Trophoblast cell (in vitro differentiated cells and primary cell): ENCODE results near the gene DNAJC4.

Source experiments
- DNase-seq, 2 donors: peaks; one replicate each; pipeline ENCODE4 v3.0.0-alpha.2; 2016
- H2AFZ ChIP-seq: 2 replicates; pipeline ENCODE4 v1.6.1; 2013; ENCODE audit warnings: low read length, moderate library complexity, mild to moderate bottlenecking; ENCODE audit not compliant: insufficient read depth, poor library complexity
- H2AK5ac ChIP-seq: 2 replicates; pipeline ENCODE4 v1.6.1; 2013; ENCODE audit warnings: mild to moderate bottlenecking, low read length
- H2BK120ac ChIP-seq: 2 replicates; pipeline ENCODE4 v1.6.1; 2013; ENCODE audit warnings: low read length, mild to moderate bottlenecking, moderate library complexity; ENCODE audit not compliant: insufficient read depth, poor library complexity
- H2BK12ac ChIP-seq: 2 replicates; pipeline ENCODE4 v1.6.1; 2013; ENCODE audit warnings: mild to moderate bottlenecking, low read length, moderate library complexity
- H2BK5ac ChIP-seq: 2 replicates; pipeline ENCODE4 v1.6.1; 2013; ENCODE audit warnings: low read length, low read depth, moderate library complexity, mild to moderate bottlenecking; ENCODE audit not compliant: poor library complexity
- H3K14ac ChIP-seq: 2 replicates; pipeline ENCODE4 v1.6.1; 2013; ENCODE audit warnings: mild to moderate bottlenecking, low read length
- H3K18ac ChIP-seq: 2 replicates; pipeline ENCODE4 v1.6.1; 2013; ENCODE audit warnings: mild to moderate bottlenecking, low read length
- H3K23ac ChIP-seq: 2 replicates; pipeline ENCODE4 v1.6.1; 2013; ENCODE audit warnings: low read length
- H3K27ac ChIP-seq: 2 replicates; pipeline ENCODE4 v1.5.1; 2013; ENCODE audit warnings: low read depth, mild to moderate bottlenecking, inconsistent platforms, low read length, moderate library complexity
- H3K27me3 ChIP-seq: 2 replicates; pipeline ENCODE4 v1.6.1; 2013; ENCODE audit warnings: inconsistent platforms, mild to moderate bottlenecking, low read length, moderate library complexity; ENCODE audit not compliant: insufficient read depth
- H3K36me3 ChIP-seq, 2 experiments: 1 replicate in 1 of 2; 2 replicates in 1 of 2; pipeline ENCODE4 v1.6.1; 2013; ENCODE audit warnings: low read length in 2 of 2, mild to moderate bottlenecking in 2 of 2, moderate library complexity in 1 of 2; ENCODE audit not compliant: insufficient read depth in 2 of 2, control insufficient read depth in 1 of 2
- H3K4ac ChIP-seq: 2 replicates; pipeline ENCODE4 v1.6.1; 2013; ENCODE audit warnings: low read depth, mild to moderate bottlenecking, low read length, moderate library complexity
- H3K4me1 ChIP-seq, 2 experiments: 1 replicate in 1 of 2; 2 replicates in 1 of 2; pipeline ENCODE4 v1.6.1; 2013; ENCODE audit warnings: low read length in 2 of 2, mild to moderate bottlenecking in 2 of 2, moderate library complexity in 1 of 2; ENCODE audit not compliant: insufficient read depth in 2 of 2, control insufficient read depth in 1 of 2
- H3K4me2 ChIP-seq: 2 replicates; pipeline ENCODE4 v1.6.1; 2013; ENCODE audit warnings: inconsistent platforms, mild to moderate bottlenecking, low read length, moderate library complexity
- H3K4me3 ChIP-seq: 2 replicates; pipeline ENCODE4 v1.5.1; 2013; ENCODE audit warnings: mild to moderate bottlenecking, low read depth, low read length, inconsistent platforms
- H3K79me1 ChIP-seq: one replicate; pipeline ENCODE4 v1.6.1; 2013; ENCODE audit warnings: low read length
- H3K79me2 ChIP-seq: 2 replicates; pipeline ENCODE4 v1.6.1; 2013; ENCODE audit warnings: low read length, mild to moderate bottlenecking; ENCODE audit not compliant: control insufficient read depth, insufficient read depth, poor library complexity
- H3K9ac ChIP-seq: 2 replicates; pipeline ENCODE4 v1.6.1; 2013; ENCODE audit warnings: mild to moderate bottlenecking, low read length
- H3K9me3 ChIP-seq: 2 replicates; pipeline ENCODE4 v1.6.1; 2013; ENCODE audit warnings: low read depth, mild to moderate bottlenecking, control low read depth, inconsistent platforms, low read length; ENCODE audit not compliant: insufficient read depth
- H4K12ac ChIP-seq: 2 replicates; pipeline ENCODE4 v1.6.1; 2013; ENCODE audit warnings: low read depth, mild to moderate bottlenecking, low read length, moderate library complexity
- H4K8ac ChIP-seq: 2 replicates; pipeline ENCODE4 v1.6.1; 2013; ENCODE audit warnings: low read depth, mild to moderate bottlenecking, low read length, moderate library complexity
- H4K91ac ChIP-seq: one replicate; pipeline ENCODE4 v1.6.1; 2013; ENCODE audit warnings: low read depth, mild to moderate bottlenecking, low read length, moderate library complexity
- WGBS: extraction: QIAGEN DNeasy Blood & Tissue Kit; methylation state at CpG from one replicate; pipeline ENCODE4 v1.1.7; 2013; ENCODE audit warnings: missing lambda C conversion rate; ENCODE audit not compliant: insufficient read length, insufficient coverage; ENCODE audit errors: extremely low coverage; 5-methylcytosine and 5-hydroxymethylcytosine counted together

DNAJC4 gene

DNA sequence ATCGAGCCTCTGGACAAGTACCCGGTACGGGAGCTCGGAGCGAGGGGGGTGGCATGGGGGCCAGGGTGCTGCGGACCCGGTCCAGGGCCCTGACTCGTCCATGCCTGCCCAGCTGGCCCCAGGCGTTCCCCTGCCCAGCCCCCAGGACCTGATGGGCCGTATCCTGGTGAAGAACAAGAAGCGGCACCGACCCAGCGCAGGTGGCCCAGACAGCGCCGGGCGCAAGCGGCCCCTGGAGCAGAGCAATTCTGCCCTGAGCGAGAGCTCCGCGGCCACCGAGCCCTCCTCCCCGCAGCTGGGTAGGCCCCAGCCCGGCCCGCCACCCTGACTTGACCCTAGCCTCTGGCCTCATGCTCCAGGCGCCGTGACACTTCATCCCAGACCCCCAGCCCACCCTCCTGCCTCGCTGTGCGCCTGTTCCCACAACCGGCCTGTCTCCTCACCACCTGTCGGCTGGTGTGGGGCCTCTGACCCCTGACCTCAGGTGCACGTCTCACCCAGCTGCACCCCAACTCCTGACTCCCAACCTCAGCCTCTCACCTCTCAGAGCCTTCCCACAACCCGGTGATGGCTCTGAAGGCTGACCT is 28.7 kb downstream of the DNAJC4 start:
- Histone ChIP-seq H3K23ac (no peak overlapping the region), H2AFZ (no peak overlapping the region), H3K4ac (no peak overlapping the region), H2BK5ac (no peak overlapping the region), H3K9me3 (peaks cover 4% of the 10 kb centered on the region), H2BK12ac (no peak overlapping the region), H3K4me2 (no peak overlapping the region), H4K91ac (no peak overlapping the region), H3K4me3 (no peak overlapping the region), H3K79me2 (no peaks in the 10 kb centered on the region), H2AK5ac (no peak overlapping the region), H3K9ac (no peak overlapping the region), H3K14ac (no peak overlapping the region), H3K79me1 (peaks cover 13% of the 10 kb centered on the region), H3K36me3 (peaks cover 80 to 81% of the 10 kb centered on the region in 2 experiments), H4K8ac (no peak overlapping the region), H2BK120ac (no peak overlapping the region), H3K27me3 (no peaks in the 10 kb centered on the region), H3K4me1 (peaks cover 17 to 20% of the 10 kb centered on the region in 2 experiments), H3K18ac (no peak overlapping the region), H4K12ac (no peak overlapping the region), H3K27ac (no peak overlapping the region)
- DNase-seq = no peak
- WGBS = no CpG with 5 or more reads among the region's 32 CpGs

- no peak overlapping the region for H4K8ac ChIP-seq
- no peak overlapping the region for H2AK5ac ChIP-seq
- no peak overlapping the region for H3K4ac ChIP-seq
- H2BK5ac ChIP-seq = no peak overlapping the region
- no peak overlapping the region for H3K14ac ChIP-seq
- no peak overlapping the region for H2AFZ ChIP-seq
- no peak overlapping the region for H2BK120ac ChIP-seq
- H3K18ac ChIP-seq = no peak overlapping the region
- peaks cover 80 to 84% of the 10 kb centered on the region in 2 experiments for H3K36me3 ChIP-seq
- no peaks in the 10 kb centered on the region for H3K27me3 ChIP-seq
- H3K9me3 ChIP-seq = peaks cover 4% of the 10 kb centered on the region
- no peak overlapping the region for H3K23ac ChIP-seq
- no peak for DNase-seq
- no peak overlapping the region for H3K4me2 ChIP-seq
- H3K4me3 ChIP-seq = no peak overlapping the region
- H3K79me2 ChIP-seq = no peaks in the 10 kb centered on the region
- H3K27ac ChIP-seq = no peak overlapping the region
- no peak overlapping the region for H4K12ac ChIP-seq
- H3K79me1 ChIP-seq = peaks cover 14% of the 10 kb centered on the region
- no peak overlapping the region for H3K9ac ChIP-seq
- no peak overlapping the region for H2BK12ac ChIP-seq
- no peak overlapping the region for H4K91ac ChIP-seq
- H3K4me1 ChIP-seq = peaks cover 22 to 26% of the 10 kb centered on the region in 2 experiments
- no CpG with 5 or more reads among the region's 4 CpGs for WGBS
Observed at GRCh38 chr11:64259533-64260067, 29.3 kb downstream of the DNAJC4 start.

DNA sequence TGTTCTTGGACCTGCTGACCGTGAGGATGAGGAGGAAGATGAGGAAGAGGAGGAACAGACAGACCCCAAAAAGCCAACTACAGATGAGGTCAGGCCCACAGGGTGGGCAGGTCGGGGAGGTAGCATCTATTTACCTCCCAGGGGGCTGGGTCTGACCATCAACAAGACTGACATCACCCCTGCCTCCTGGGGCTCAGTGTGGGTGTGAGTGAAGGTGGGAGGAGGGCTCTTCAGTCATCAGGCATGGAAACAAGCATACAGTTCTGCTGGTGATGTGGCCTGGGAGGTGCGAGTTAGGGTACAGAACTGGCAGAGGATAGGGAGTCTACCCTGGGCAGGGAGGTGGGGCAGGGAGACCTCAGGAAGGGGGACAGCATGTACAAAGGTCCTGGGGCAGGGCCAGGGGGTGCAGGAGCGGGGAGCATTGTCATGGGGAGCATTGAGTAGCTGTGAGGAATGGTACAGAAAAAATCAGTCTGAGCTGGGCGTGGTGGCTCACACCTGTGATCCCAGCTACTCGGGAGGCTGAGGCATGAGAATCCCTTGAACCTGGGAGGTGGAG is 29.9 kb downstream of the DNAJC4 start:
- WGBS = no CpG with 5 or more reads among the region's 6 CpGs
- H3K79me2 ChIP-seq = no peaks in the 10 kb centered on the region
- H3K23ac ChIP-seq = no peak overlapping the region

GRCh38 chr11:64261556-64262080 is 31.3 kb downstream of the DNAJC4 start:
- Histone ChIP-seq H2AK5ac (no peak overlapping the region), H4K8ac (no peak overlapping the region), H3K9ac (no peak overlapping the region), H4K12ac (no peak overlapping the region), H3K27ac (no peak overlapping the region), H2BK120ac (no peak overlapping the region), H3K79me1 (peaks cover 14% of the 10 kb centered on the region), H3K4me2 (no peak overlapping the region), H2BK12ac (no peak overlapping the region), H3K23ac (no peak overlapping the region), H2BK5ac (no peak overlapping the region), H3K79me2 (no peaks in the 10 kb centered on the region), H3K14ac (no peak overlapping the region), H3K4me1 (peaks cover 23 to 28% of the 10 kb centered on the region in 2 experiments), H3K4ac (no peak overlapping the region), H2AFZ (no peak overlapping the region), H3K18ac (no peak overlapping the region), H3K4me3 (no peak overlapping the region), H3K9me3 (peaks cover 4% of the 10 kb centered on the region), H3K36me3 (peaks cover 75 to 84% of the 10 kb centered on the region in 2 experiments), H3K27me3 (no peaks in the 10 kb centered on the region), H4K91ac (no peak overlapping the region)
- no CpG with 5 or more reads among the region's 18 CpGs for WGBS
- no peak for DNase-seq

More for the DNA sequence above, 29.9 kb downstream of the DNAJC4 start:
- no peak overlapping the region for H2BK5ac ChIP-seq
- no peak for DNase-seq
- no peaks in the 10 kb centered on the region for H3K27me3 ChIP-seq
- H3K27ac ChIP-seq = no peak overlapping the region
- H4K8ac ChIP-seq = no peak overlapping the region
- no peak overlapping the region for H2BK120ac ChIP-seq
- peaks cover 23 to 28% of the 10 kb centered on the region in 2 experiments for H3K4me1 ChIP-seq
- H3K79me1 ChIP-seq = peaks cover 14% of the 10 kb centered on the region
- no peak overlapping the region for H2AK5ac ChIP-seq
- H3K4me2 ChIP-seq = no peak overlapping the region
- no peak overlapping the region for H2BK12ac ChIP-seq
- H2AFZ ChIP-seq = no peak overlapping the region
- H3K4me3 ChIP-seq = no peak overlapping the region
- no peak overlapping the region for H4K12ac ChIP-seq
- peaks cover 4% of the 10 kb centered on the region for H3K9me3 ChIP-seq
- no peak overlapping the region for H3K14ac ChIP-seq
- H4K91ac ChIP-seq = no peak overlapping the region
- H3K9ac ChIP-seq = no peak overlapping the region
- H3K36me3 ChIP-seq = peaks cover 75 to 83% of the 10 kb centered on the region in 2 experiments
- H3K4ac ChIP-seq = no peak overlapping the region
- H3K18ac ChIP-seq = no peak overlapping the region
